ENCODE data around the gene EXOC6B. TPM values are rescaled to one million over a fixed set of nuclear protein-coding genes. Genes with fewer than 3 reads are reported as not detected.
A peak's percentile ranks its signal among the peaks of the same experiment; 100 is the strongest.

Gene EXOC6B
- total RNA-seq, 1 experiment from 2014 or later = 40.1 TPM

GRCh38 chr2:72126186-72127100 is 699.4 kb downstream of the EXOC6B start:
- Histone ChIP-seq H4K20me1 (ENCODE audit: control insufficient read depth, insufficient read depth, insufficient read length) (no peaks in the 10 kb centered on the region), H2BK12ac (ENCODE audit: insufficient read length, low read depth, low read length) (no peak overlapping the region), H3K4me2 (ENCODE audit: insufficient read depth, insufficient read length, low read length) (no peak overlapping the region), H3K27me3 (ENCODE audit: insufficient read depth, low read length) (no peaks in the 10 kb centered on the region), H3K23me2 (ENCODE audit: insufficient read length, low read depth, low read length, poor library complexity, severe bottlenecking) (no peaks in the 10 kb centered on the region), H3K9ac (ENCODE audit: extremely low read depth, insufficient read length, low read length) (no peak overlapping the region), H3K9me3 (ENCODE audit: control insufficient read depth, low read depth, low read length) (no peaks in the 10 kb centered on the region), H3K18ac (ENCODE audit: insufficient read length, low read depth, low read length) (no peak overlapping the region), H2AFZ (ENCODE audit: low read length) (no peak overlapping the region), H3K56ac (ENCODE audit: insufficient read length, low read depth, low read length) (no peak overlapping the region), H4K8ac (replicated peaks; ENCODE audit: insufficient read length, low read depth, low read length) (no peak overlapping the region), H4K91ac (ENCODE audit: insufficient read length, low read depth, low read length) (no peak overlapping the region), H4K5ac (ENCODE audit: insufficient read length, low read depth, low read length) (no peak overlapping the region), H2BK5ac (ENCODE audit: insufficient read length, low read length) (no peak overlapping the region), H3K4ac (ENCODE audit: low read depth, low read length) (no peak overlapping the region), H2BK15ac (ENCODE audit: low read depth, low read length) (no peak overlapping the region), H3T11ph (ENCODE audit: low read length) (no peak overlapping the region), H3K79me2 (ENCODE audit: insufficient read depth, low read length) (no peaks in the 10 kb centered on the region), H2BK120ac (ENCODE audit: low read depth, low read length, poor library complexity, severe bottlenecking) (no peak overlapping the region), H3K27ac (ENCODE audit: insufficient read length, low read depth, low read length) (no peak overlapping the region), H3K14ac (ENCODE audit: insufficient read depth, low read length) (no peak overlapping the region), H2AK5ac (ENCODE audit: insufficient read length, low read length) (no peak overlapping the region), H3K23ac (ENCODE audit: insufficient read length, low read depth, low read length) (no peak overlapping the region), H3K4me1 (ENCODE audit: insufficient read depth, low read length) (no peaks in the 10 kb centered on the region; the same call in 1 of the 2 replicates), H3K79me1 (ENCODE audit: insufficient read depth, low read depth, low read length, poor library complexity, severe bottlenecking) (no peaks in the 10 kb centered on the region), H2BK20ac (ENCODE audit: low read depth, low read length, poor library complexity, severe bottlenecking) (no peak overlapping the region)
- peaks cover 3% of the 10 kb centered on the region for H3K27me3 Mint-ChIP-seq (ENCODE audit: low read depth)
- WGBS (ENCODE audit: extremely low coverage, insufficient read length, low lambda C conversion rate) = no CpG with 5 or more reads among the region's 10 CpGs
- no peak overlapping the region for H3K4me3 Mint-ChIP-seq
- no peak overlapping the region for H3K27ac Mint-ChIP-seq
- DNase-seq = peak; percentile 20
- peaks cover 0 to 4% of the 10 kb centered on the region in 2 experiments; a peak in 2 of 5 replicates for H3K9me3 Mint-ChIP-seq
- no peaks in the 10 kb centered on the region for H3K36me3 Mint-ChIP-seq (ENCODE audit: insufficient read depth in 1 of 3, low read depth in 3 of 3)
- H3K4me1 Mint-ChIP-seq = peaks cover 20 to 26% of the 10 kb centered on the region in 2 experiments
- no peak for TF ChIP-seq CTCF (conservative IDR thresholded peaks at IDR 0.05)

Other genes with a start within 250 kb of the EXOC6B start
- gene SPR, start 61.4 kb upstream of the EXOC6B start, total RNA-seq (2021) = 7.3 and 7.6 TPM in 2 replicates
- 0.64 and 0.72 TPM in 2 replicates for gene EMX1, start 91.5 kb upstream of the EXOC6B start, total RNA-seq (2021)
- gene SFXN5, start 245.7 kb upstream of the EXOC6B start, total RNA-seq (2021) = 28.9 and 30.9 TPM in 2 replicates